Measurements from ENCODE around the gene KLF3.
A peak's percentile ranks its signal among the peaks of the same experiment; 100 is the strongest.

KLF3 gene

GRCh38 chr4:38614231-38614630 is 49.8 kb upstream of the KLF3 start:
- CTCF ChIA-PET, result no interaction called here
- no peak overlapping the region for H3K27ac ChIP-seq (ENCODE audit: extremely low read depth, low read depth, low read length)
- no peak overlapping the region for H3K4me3 ChIP-seq (ENCODE audit: low read depth, low read length)
- H3K9me3 ChIP-seq (ENCODE audit: control insufficient read depth, insufficient read depth, low read depth, low read length), result no peaks in the 10 kb centered on the region
- POLR2A ChIA-PET, result no interaction called here
- H3K36me3 ChIP-seq (ENCODE audit: control insufficient read depth in 2 of 2, insufficient read depth in 1 of 2, low read length in 2 of 2), result no peaks in the 10 kb centered on the region
- TF ChIP-seq ZNF623 (tag by site-specific recombination; IDR thresholded peaks at IDR 0.05) (no peak), SCRT1 (tag by site-specific recombination; IDR thresholded peaks at IDR 0.05; ENCODE audit: borderline replicate concordance) (no peak), ZBTB8A (tag by site-specific recombination; IDR thresholded peaks at IDR 0.05) (no peak), ZXDB (tag by site-specific recombination; IDR thresholded peaks at IDR 0.05) (no peak), ZNF146 (tag by site-specific recombination; IDR thresholded peaks at IDR 0.05) (no peak), ZNF155 (tag by site-specific recombination; IDR thresholded peaks at IDR 0.05) (no peak)
- TF ChIP-seq, protein P1, sequence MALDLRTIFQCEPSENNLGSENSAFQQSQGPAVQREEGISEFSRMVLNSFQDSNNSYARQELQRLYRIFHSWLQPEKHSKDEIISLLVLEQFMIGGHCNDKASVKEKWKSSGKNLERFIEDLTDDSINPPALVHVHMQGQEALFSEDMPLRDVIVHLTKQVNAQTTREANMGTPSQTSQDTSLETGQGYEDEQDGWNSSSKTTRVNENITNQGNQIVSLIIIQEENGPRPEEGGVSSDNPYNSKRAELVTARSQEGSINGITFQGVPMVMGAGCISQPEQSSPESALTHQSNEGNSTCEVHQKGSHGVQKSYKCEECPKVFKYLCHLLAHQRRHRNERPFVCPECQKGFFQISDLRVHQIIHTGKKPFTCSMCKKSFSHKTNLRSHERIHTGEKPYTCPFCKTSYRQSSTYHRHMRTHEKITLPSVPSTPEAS (tag by site-specific recombination; IDR thresholded peaks at IDR 0.05), result no peak
- TF ChIP-seq, protein P2, sequence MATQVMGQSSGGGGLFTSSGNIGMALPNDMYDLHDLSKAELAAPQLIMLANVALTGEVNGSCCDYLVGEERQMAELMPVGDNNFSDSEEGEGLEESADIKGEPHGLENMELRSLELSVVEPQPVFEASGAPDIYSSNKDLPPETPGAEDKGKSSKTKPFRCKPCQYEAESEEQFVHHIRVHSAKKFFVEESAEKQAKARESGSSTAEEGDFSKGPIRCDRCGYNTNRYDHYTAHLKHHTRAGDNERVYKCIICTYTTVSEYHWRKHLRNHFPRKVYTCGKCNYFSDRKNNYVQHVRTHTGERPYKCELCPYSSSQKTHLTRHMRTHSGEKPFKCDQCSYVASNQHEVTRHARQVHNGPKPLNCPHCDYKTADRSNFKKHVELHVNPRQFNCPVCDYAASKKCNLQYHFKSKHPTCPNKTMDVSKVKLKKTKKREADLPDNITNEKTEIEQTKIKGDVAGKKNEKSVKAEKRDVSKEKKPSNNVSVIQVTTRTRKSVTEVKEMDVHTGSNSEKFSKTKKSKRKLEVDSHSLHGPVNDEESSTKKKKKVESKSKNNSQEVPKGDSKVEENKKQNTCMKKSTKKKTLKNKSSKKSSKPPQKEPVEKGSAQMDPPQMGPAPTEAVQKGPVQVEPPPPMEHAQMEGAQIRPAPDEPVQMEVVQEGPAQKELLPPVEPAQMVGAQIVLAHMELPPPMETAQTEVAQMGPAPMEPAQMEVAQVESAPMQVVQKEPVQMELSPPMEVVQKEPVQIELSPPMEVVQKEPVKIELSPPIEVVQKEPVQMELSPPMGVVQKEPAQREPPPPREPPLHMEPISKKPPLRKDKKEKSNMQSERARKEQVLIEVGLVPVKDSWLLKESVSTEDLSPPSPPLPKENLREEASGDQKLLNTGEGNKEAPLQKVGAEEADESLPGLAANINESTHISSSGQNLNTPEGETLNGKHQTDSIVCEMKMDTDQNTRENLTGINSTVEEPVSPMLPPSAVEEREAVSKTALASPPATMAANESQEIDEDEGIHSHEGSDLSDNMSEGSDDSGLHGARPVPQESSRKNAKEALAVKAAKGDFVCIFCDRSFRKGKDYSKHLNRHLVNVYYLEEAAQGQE (tag by site-specific recombination; IDR thresholded peaks at IDR 0.05), result no peak
- TF ChIP-seq, protein P3, sequence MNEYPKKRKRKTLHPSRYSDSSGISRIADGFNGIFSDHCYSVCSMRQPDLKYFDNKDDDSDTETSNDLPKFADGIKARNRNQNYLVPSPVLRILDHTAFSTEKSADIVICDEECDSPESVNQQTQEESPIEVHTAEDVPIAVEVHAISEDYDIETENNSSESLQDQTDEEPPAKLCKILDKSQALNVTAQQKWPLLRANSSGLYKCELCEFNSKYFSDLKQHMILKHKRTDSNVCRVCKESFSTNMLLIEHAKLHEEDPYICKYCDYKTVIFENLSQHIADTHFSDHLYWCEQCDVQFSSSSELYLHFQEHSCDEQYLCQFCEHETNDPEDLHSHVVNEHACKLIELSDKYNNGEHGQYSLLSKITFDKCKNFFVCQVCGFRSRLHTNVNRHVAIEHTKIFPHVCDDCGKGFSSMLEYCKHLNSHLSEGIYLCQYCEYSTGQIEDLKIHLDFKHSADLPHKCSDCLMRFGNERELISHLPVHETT (tag by site-specific recombination; IDR thresholded peaks at IDR 0.05), result no peak
- no peaks in the 10 kb centered on the region for H3K4me1 ChIP-seq (ENCODE audit: control insufficient read depth, insufficient read depth, low read length)

DNA sequence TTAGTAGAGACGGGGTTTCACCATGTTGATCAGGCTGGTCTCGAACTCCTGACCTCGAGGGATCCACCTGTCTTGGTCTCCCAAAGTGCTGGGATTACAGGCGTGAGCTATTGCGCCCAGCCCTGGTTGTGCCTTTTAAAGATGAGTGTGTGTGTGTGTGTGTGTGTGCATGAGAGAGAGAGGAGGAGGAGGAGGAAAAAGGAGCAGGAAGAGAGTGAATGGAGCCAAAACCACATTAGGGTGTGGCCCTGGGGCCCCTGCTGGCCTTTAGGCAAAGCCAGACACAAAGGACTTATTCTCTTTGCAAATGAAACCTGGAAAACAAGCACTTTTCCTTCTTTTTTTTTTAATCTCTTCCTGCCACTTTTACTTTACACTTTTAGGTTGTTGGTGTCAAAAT is 48.2 kb upstream of the KLF3 start:
- CTCF ChIA-PET, result no interaction called here

DNA sequence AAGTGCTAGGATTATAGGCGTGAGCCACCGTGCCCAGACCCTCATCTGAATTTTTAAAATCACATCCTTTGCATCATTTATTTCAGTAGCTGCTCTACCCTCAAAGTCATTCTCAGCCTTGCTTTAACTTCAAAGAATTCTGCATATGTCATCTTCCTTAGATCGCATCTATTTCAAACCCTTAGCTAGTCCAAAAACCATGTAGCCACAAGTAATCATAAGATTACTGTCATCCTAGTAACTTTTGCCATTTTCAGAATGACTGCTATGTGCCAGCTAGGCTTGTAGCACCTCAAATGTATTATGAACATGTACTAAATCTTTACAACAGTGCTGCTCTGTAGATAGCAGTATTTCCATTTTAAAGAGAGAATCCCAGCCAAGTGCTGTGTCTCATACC is 45.5 kb upstream of the KLF3 start:
- H3K36me3 ChIP-seq (ENCODE audit: control insufficient read depth in 2 of 2, insufficient read depth in 1 of 2, low read length in 2 of 2), result no peaks in the 10 kb centered on the region
- CTCF ChIA-PET, result interaction anchor here (0.7 kb wide), 1 partner anchor 23 kb away, joined by 3 read pairs; no protein-coding TSS in a partner anchor
- no peak overlapping the region for H3K27ac ChIP-seq (ENCODE audit: extremely low read depth, low read depth, low read length)
- no peaks in the 10 kb centered on the region for H3K9me3 ChIP-seq (ENCODE audit: control insufficient read depth, insufficient read depth, low read depth, low read length)
- POLR2A ChIA-PET, result no interaction called here
- H3K4me3 ChIP-seq (ENCODE audit: low read depth, low read length), result no peak overlapping the region
- H3K4me1 ChIP-seq (ENCODE audit: control insufficient read depth, insufficient read depth, low read length), result no peaks in the 10 kb centered on the region; the same call in 1 of the 2 replicates
- TF ChIP-seq KLF1 (tag by site-specific recombination; IDR thresholded peaks at IDR 0.05) (no peak), ZNF354C (tag by site-specific recombination; IDR thresholded peaks at IDR 0.05; ENCODE audit: borderline replicate concordance, low read depth) (no peak), ZSCAN5A (tag by site-specific recombination; IDR thresholded peaks at IDR 0.05) (no peak), ZFP3 (tag by site-specific recombination; IDR thresholded peaks at IDR 0.05; ENCODE audit: low read depth) (no peak)
- TF ChIP-seq, protein P4, sequence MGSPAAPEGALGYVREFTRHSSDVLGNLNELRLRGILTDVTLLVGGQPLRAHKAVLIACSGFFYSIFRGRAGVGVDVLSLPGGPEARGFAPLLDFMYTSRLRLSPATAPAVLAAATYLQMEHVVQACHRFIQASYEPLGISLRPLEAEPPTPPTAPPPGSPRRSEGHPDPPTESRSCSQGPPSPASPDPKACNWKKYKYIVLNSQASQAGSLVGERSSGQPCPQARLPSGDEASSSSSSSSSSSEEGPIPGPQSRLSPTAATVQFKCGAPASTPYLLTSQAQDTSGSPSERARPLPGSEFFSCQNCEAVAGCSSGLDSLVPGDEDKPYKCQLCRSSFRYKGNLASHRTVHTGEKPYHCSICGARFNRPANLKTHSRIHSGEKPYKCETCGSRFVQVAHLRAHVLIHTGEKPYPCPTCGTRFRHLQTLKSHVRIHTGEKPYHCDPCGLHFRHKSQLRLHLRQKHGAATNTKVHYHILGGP (tag by site-specific recombination; IDR thresholded peaks at IDR 0.05), result no peak

More for the DNA sequence above, 48.2 kb upstream of the KLF3 start:
- Histone ChIP-seq H3K9me3 (ENCODE audit: control insufficient read depth, insufficient read depth, low read depth, low read length) (no peaks in the 10 kb centered on the region), H3K27ac (ENCODE audit: extremely low read depth, low read depth, low read length) (no peak overlapping the region), H3K4me1 (ENCODE audit: control insufficient read depth, insufficient read depth, low read length) (no peaks in the 10 kb centered on the region), H3K36me3 (ENCODE audit: control insufficient read depth in 2 of 2, insufficient read depth in 1 of 2, low read length in 2 of 2) (no peaks in the 10 kb centered on the region), H3K4me3 (ENCODE audit: low read depth, low read length) (no peak overlapping the region)
- POLR2A ChIA-PET, result no interaction called here
- TF ChIP-seq, protein P5, sequence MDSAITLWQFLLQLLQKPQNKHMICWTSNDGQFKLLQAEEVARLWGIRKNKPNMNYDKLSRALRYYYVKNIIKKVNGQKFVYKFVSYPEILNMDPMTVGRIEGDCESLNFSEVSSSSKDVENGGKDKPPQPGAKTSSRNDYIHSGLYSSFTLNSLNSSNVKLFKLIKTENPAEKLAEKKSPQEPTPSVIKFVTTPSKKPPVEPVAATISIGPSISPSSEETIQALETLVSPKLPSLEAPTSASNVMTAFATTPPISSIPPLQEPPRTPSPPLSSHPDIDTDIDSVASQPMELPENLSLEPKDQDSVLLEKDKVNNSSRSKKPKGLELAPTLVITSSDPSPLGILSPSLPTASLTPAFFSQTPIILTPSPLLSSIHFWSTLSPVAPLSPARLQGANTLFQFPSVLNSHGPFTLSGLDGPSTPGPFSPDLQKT (IDR thresholded peaks at IDR 0.05; ENCODE audit: borderline replicate concordance, low read depth, low read length), result no peak
- TF ChIP-seq KLF1 (tag by site-specific recombination; IDR thresholded peaks at IDR 0.05) (peak; percentile 47), ZSCAN23 (tag by site-specific recombination; IDR thresholded peaks at IDR 0.05) (no peak)
